ENCODE data around the gene TSC22D3.

DNA sequence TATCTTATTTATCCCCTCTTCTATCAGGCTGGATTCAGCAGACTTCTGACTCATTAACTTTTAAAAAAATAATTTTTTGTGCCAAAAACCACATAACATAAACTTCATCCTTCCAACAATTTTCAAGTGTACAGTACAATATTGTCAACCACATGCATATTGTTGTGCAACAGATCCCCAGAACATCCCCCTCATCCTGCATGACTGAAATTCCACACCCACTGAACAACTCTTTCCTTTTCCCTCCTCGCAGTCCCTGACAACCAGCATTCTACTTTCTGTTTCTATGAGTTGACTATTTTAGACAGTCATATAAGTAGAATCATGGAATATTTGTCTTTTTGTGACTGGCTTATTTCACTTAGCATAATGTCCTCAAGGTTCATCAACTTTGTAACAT, 47.9 kb upstream of the TSC22D3 start:
- TF ChIP-seq CTCF (IDR thresholded peaks at IDR 0.05; ENCODE audit: borderline replicate concordance, extremely low read depth, low read length, poor library complexity, severe bottlenecking) (no peak), EZH2 (IDR thresholded peaks at IDR 0.05; ENCODE audit: borderline replicate concordance, low read depth, low read length, severe bottlenecking) (no peak)
